ENCODE data around the gene FFAR1.

- TF ChIP-seq, protein P1, sequence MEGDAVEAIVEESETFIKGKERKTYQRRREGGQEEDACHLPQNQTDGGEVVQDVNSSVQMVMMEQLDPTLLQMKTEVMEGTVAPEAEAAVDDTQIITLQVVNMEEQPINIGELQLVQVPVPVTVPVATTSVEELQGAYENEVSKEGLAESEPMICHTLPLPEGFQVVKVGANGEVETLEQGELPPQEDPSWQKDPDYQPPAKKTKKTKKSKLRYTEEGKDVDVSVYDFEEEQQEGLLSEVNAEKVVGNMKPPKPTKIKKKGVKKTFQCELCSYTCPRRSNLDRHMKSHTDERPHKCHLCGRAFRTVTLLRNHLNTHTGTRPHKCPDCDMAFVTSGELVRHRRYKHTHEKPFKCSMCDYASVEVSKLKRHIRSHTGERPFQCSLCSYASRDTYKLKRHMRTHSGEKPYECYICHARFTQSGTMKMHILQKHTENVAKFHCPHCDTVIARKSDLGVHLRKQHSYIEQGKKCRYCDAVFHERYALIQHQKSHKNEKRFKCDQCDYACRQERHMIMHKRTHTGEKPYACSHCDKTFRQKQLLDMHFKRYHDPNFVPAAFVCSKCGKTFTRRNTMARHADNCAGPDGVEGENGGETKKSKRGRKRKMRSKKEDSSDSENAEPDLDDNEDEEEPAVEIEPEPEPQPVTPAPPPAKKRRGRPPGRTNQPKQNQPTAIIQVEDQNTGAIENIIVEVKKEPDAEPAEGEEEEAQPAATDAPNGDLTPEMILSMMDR (conservative IDR thresholded peaks at IDR 0.05; ENCODE audit: low read length) = no peak
- no peak for TF ChIP-seq EZH2phosphoT487 (IDR thresholded peaks at IDR 0.05; ENCODE audit: borderline replicate concordance, low read depth, low read length)
Observed at GRCh38 chr19:35347930-35348298, 212 bp downstream of the FFAR1 start.
